DMS 273 treated with DMSO at 0.1 percent for 48 hours (cell line): ENCODE results near the gene NES.
A peak's percentile ranks its signal among the peaks of the same experiment; 100 is the strongest.
"Not testable (repeated sequence)": the region's sequence is repeated elsewhere in the genome, so short reads cannot be mapped to it uniquely, and the experiment has no call there.

ENCODE experiments used
- DNase-seq: peaks from one replicate; lab custom pipeline; 2025; lab: John Stamatoyannopoulos, UW

NES gene

DNA sequence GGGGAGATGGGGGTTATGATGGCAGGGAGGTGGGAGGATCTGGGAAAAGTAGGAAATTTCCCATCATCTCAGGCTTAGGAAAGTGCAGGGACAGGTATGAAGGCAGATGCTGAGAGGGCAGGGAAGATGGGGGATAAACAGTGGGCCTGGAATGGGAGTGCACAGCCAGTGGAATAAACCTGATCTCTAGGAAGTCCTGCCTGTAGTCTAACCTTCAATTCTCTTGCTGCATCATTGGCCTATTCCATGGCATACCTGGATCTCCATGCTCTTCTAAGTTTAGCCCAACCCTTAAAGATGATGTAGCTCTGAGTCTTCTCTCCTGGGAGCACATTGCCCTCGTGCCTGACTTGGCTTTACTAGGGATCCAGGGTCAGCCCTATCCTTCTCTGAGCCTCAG, 32.6 kb downstream of the NES start:
- DNase-seq, result no peak

DNA sequence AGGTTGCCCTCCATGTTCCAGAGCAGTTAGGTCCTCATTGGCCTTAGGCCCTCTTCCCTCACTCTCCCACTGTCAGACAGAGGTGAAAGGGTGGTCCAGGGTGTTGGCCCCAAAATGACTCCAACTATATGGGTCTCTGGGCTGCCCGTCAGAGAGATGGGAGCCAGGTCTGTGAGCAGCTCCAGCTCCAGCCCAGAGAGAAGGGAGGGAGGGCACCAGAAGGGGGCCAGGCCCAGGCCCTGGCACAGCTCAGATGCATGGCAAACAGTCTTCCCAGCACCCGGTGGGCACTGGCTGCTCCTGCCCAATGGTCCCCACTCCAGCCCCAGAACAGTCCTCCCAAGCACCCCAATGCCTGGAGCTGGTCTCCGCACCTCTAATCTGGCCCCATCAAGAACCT, 33.1 kb downstream of the NES start:
- DNase-seq, result no peak

DNA sequence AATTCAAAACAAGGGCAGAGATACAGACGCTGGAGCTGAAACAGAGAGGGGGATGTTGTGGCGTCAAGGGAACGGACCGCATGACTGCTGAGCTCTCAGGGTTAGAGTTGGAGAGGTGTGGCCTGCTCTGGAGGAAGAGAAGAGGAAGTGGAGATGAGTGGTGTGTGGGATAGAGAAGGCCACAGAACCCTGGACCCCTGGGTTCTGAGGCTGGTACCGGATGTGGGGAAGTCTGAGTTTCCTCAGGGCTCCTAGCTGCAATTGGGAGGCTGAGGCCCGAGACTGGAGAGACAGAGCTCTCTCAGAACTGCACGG, 33.5 kb downstream of the NES start:
- no peak for DNase-seq

DNA sequence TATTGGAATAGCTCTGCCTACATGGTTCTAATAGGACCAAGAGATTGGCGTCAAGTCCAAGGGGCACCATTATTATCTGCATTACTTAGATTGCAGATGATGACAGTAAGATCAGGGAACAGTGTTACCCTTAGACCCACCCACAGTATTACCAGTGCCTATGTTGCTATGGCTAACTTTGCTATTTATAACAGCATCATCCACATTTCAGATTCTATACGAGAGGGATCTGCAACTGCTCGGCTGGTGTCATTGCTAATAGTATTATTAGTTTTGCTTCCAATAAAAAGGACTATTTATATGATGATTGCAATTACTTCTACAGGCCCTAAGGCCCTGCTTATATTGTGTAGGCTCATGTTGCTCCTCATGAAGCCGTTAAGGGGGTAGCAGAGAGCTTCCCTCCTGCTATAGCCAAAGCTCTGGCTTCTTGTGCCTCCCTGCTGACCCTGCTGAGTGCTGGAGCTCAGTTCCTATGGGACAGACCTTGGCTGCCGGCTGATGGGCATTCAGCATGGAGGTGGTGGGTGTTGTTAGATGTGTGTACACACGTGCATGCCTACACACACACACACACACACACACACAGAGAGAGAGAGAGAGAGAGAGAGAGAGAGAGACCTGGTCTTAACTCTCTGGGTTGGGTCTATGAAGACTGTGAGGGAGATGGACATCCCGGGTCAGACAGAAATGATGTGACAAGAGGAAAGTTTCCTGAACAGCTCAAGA, 34.0 kb downstream of the NES start:
- no peak for DNase-seq

DNA sequence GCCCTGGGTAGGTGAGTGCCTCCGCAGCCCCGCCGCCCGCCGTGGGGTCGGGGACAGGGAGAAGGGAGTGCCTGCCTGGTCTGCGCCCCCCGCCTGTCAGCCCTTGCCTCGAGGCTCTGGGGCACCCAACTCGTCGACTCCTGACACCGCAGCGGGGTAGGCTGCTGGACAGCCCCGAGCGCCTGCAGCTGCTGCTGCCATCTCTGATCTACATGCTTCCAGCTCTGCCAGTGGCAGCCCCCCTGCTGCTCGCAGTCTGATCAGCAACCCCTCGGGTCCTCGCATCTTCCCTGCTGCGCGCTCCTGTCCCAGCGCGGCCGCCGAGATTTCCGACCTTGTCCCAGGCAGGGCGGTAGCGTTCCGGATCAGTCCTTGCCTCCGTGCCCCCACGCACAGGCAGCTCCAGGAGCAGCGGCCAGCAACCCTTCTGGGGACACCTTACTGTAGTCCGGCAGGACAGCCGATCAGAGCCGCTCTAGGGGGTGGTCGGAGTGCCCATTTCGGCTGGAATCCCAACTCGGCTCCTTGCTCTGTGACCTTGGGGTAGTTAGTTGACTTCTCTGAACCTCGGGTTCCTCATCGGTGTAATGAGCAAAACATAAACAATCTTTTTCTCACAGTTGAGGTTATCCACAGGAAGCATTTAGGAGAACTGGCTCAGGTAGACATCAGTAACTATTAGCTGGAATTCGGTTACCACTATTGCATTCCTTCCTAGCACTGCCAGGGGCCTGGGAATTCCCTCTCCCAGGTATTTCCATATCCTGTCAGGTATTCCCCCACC, 34.8 kb downstream of the NES start:
- no peak for DNase-seq

DNA sequence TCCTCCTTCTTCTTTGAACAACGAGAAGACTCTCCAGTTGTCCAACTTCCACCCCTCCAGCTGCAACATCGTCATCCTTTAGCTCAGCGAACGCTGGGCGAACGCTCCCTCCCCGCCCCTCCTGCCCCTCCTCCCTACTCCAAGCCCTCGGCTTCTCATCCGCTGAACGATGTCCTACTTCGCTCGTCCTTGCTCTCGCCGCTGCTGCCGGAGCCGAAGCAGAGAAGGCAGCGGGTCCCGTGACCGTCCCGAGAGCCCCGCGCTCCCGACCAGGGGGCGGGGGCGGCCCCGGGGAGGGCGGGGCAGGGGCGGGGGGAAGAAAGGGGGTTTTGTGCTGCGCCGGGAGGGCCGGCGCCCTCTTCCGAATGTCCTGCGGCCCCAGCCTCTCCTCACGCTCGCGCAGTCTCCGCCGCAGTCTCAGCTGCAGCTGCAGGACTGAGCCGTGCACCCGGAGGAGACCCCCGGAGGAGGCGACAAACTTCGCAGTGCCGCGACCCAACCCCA, 35.4 kb downstream of the NES start, which contains the start of gene BCAN:
Gene BCAN, plus strand, starts transcription at position 357 of the 504 bp plus-strand sequence. CDS start 3,938 bp downstream, outside the sequence.
- no peak for DNase-seq

DNA sequence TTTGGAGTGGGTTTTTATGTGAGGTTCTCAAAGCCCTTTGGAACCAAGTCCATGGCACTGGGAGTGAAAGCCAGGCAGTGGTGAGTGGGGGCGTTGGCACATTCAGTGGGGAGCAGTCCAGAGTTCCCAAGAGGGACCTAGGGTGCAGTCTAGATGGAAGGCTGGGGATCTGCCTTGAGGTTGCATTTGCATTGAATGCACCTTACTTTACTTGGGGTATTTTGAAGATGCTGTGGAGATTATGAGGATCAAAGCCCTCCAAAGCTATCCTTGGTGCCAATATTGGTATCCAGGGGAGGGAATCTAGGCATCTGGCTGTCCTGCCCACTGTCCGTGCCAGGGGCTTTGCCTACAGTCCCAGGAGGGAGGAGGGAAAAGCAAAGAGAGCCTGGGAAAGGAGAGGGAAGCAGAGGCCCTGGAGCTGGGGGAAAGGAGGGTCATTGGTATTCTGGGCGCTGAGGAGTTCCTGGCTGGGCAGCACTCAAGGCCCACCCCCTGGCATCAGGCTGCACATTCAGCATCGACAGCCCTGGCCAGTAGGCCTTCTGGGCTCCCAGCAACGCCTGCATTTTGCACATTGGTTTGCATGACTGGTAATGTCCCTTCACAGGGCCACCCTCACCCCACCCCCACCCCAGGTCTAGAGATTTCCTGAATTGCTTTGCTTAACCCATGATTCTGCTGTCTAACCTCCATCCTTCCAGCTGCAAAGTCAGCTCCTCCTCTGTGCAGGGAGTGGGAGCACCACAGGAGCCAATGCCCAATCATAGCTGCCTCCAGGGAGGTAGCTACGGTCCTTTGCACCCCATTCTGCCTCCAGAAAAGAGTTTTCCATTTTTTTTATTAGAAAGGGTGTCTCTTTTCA, 36.1 kb downstream of the NES start:
- no peak for DNase-seq

DNA sequence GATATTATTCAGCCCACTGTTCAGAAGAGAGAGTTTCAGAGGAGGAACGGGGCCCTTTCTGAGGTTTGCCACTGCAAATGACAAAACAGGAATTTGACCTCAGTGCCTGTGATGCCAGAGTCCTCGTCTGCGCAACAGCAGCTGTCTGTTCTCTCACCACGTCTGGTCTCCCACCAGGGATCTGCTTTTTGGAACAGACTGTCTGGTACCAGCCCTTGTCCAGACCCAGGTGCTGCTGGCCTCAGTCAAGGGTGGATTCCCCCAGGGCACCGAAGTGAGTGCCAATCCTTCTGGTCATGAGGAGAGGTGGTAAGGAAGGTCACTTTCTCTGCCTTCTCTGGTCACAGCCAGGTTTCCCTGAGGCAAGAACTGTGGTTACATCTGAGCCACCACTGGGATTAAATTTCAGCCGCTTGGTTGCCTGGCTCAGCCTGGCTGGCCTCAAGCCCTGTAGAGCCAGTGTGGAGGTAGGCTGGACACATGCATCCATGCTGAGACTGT, 37.6 kb downstream of the NES start:
- DNase-seq, result no peak

DNA sequence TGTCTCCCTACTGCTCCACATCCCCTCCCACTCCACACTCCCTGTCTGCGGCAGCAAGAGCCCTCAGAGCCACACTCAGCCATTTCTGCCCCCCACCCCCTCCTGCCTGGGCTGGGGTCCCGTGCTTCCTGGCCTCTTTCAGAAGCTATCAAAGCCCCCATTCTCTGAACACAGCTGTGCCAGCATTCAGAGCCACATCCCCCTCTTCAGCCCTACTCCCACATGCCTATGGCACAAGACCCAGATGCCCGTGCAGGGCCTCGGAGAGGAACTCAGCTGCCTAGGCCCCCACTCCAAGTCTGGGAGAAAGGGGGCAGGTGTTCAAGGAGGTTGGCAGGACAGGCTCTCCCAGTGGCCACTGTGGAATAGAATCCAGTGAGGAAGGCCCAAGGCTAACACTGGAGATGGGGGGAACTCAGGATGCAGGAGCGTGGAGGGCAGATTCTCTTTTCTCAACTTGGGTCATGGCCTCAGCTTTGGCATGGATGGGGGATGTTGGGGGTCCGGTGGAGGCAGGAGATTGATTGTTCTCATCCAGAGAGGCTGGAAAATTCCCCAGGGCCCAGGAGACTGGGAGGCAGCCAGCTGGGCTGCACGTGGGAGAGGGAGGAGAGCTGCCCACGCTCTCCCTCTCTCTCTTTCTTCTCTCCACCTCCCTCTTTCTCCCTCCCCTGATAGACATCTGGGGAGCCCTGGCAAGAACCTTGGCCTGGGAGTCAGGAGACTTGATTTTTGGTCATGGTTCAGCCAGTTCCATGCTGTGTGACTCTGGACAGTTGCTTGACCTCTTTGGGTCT, 38.8 kb downstream of the NES start:
- DNase-seq, result no peak

DNA sequence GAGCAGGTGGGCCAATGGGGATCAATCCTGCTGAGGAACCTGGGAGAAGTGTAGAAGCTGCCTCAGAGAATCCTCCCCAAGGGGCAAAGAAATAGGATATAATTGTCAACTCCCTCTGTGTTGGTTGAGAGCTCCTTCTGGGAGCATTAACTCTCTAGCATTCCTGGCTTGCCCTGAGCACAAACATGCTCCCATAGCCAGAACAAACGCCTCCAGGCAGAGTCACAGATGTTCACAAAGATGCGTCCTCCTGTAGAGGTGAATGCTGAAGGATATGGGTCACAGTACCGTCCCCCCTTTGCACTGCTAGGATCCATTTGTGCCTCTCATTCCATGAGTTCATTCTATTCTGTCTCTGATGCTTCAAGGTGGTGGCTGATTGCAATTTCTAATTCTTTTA, 44.9 kb downstream of the NES start:
- no peak for DNase-seq

DNA sequence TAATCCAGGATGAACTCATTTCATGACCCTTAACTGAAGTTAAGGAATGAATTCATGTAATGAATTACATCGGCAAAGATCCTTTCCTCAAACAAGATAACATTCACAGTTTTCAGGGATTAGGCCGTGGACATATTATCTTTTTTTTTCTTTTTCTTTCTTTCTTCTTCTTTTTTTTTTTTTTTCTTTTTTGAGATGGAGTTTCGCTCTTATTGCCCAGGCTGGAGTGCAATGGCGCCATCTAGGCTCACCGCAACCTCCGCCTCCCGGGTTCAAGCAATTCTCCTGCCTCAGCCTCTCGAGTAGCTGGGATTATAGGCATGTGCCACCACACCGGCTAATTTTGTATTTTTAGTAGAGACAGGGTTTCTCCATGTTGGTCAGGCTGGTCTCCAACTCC, 46.1 kb downstream of the NES start:
- DNase-seq, result not testable (repeated sequence)

DNA sequence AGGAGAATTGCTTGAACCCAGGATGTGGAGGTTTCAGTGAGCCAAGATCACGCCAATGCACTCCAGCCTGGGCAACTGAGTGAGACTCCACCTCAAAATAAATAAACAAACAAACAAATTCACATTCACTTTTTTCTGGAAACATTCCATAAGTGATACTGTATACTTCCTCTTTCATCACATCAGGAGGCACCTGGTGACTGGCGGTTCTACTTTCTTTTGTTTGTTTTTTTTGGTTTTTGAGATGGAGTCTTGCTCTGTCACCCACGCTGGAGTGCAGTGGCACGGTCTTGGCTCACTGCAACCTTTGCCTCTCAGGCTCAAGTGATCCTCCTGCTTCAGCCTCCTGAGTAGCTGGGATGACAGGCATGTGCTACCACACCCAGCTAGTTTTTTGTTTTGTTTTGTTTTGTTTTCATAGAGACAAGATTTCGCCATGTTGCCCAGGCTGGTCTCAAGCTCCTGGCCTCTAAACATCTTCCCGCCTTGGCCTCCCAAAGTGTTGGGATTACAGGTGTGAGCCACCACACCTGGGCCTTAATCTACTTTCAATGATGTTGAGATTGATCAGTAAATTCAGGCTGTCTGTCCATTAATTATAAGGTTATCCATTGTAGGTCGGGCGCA, 47.3 kb downstream of the NES start:
- DNase-seq, result no peak

DNA sequence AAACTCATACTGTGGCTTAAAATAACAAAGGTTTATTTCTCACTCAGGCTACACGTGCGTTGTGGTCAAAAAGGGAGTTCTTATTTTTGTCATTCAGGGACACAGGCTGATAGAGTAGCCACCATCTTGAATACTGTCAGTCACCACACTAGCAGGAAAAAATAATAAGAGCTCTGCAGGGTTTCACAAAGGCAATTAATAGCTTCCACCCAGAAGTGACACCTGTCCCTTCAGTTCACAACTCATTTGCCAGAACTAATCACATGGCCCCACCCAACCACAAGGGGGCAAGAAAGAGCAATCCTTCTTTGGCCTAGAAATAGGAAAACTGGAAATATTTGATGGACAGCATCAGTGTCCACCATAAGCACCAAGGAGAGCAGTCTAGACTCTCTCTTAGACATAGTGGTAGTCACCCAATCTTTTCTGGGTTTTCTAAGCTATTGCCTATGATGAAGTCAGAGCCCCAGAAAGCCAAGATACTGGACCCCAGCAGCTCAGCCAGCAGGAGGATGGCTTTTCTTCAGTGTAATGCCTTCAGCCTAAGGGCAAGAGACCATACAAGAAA, 49.8 kb downstream of the NES start:
- DNase-seq, result no peak

DNA sequence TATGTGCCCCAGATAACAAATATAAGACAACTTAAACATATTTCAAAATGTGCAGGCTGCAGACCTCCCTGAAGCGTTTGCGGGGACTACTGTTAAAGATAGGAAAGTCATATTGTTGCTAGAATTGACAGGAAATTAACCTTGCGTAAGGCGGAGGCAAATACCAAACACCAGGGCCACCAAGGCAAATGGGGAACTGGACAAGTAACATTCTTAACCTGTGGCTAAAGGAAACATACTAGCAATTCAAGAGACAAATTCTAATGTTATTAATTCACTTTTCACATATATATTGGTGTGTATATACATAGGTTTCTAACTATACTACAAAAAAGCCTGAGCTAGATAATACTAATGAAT, 51.1 kb downstream of the NES start:
- DNase-seq, result no peak

DNA sequence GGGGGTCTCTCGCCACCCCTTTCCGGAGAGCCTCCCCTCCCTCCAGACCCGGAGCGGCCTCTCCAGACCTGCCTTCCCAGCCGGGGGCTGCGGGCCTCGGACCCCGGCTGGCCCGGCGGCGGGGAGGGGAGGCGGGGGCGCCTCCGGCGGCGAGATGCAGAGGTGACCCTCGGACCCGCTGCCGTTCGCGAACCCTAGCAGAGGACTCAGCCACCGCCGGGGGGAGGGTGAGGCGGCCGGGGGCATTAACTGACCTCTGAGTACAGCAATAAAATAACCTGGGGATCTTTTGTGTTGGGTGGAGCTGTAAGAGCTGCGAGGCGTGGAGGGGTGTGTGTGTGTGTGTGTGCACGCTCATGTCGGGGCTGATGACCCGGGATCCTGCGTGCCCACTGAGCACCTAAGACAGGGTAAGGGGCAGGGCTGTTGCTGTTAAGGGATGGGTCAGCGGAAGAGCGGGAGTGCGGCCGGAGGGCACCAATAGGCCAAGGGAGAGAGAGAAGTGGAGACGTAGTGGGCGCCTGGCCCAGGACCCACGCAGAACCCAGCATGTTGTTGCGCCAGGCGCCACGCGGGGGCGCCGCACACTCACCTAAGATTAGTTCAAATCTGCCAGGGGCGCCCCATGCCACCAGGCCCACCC, 51.6 kb downstream of the NES start:
- no peak for DNase-seq

DNA sequence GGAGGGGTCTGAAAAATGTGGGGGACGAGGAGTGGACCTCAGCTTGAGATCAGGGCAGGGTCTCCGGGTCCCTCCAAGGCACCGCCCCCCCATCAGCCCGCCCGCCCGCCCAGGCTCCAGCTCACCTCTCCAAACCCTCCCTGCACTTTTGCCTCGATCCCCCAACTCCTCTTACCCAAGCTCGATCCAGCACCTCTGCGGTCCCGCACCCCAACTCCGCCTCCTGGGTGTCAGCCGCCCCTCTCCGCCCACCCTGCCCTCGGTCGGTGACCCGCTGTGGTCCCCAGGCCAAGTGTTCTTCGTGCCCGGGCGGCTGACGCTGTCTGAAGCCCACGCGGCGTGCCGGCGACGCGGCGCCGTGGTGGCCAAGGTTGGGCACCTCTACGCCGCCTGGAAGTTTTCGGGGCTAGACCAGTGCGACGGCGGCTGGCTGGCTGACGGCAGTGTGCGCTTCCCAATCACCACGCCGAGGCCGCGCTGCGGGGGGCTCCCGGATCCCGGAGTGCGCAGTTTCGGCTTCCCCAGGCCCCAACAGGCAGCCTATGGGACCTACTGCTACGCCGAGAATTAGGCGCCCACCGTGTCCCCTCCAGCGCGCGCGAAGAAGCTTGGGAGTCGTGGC, 52.3 kb downstream of the NES start:
- DNase-seq, result no peak

DNA sequence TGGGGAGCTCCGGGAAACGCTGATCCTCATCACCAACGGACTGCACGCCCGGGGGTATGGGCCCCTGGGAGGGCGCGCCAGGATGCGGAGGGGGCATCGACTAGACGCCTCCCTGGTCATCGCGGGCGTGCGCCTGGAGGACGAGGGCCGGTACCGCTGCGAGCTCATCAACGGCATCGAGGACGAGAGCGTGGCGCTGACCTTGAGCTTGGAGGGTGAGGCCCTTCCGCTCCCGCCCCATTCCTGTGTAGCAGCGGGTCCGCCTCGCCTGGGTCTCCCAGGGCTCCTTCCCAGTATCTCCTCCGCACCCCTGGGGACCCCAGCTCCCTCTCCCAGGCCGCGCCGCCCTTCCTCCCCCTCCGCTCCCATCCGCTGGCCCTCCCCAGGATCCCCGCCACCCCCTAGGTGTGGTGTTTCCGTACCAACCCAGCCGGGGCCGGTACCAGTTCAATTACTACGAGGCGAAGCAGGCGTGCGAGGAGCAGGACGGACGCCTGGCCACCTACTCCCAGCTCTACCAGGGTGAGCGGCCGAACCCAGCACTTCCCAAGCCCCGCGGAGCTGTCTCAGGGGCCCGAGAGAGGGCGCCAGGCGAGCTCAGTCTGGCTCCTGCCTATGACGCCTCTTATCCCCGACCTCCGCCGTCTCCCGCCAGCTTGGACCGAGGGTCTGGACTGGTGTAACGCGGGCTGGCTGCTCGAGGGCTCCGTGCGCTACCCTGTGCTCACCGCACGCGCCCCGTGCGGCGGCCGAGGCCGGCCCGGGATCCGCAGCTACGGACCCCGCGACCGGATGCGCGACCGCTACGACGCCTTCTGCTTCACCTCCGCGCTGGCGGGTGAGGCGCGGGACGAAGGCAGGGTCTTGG, 53.0 kb downstream of the NES start:
- DNase-seq, result peak; percentile 16

DNA sequence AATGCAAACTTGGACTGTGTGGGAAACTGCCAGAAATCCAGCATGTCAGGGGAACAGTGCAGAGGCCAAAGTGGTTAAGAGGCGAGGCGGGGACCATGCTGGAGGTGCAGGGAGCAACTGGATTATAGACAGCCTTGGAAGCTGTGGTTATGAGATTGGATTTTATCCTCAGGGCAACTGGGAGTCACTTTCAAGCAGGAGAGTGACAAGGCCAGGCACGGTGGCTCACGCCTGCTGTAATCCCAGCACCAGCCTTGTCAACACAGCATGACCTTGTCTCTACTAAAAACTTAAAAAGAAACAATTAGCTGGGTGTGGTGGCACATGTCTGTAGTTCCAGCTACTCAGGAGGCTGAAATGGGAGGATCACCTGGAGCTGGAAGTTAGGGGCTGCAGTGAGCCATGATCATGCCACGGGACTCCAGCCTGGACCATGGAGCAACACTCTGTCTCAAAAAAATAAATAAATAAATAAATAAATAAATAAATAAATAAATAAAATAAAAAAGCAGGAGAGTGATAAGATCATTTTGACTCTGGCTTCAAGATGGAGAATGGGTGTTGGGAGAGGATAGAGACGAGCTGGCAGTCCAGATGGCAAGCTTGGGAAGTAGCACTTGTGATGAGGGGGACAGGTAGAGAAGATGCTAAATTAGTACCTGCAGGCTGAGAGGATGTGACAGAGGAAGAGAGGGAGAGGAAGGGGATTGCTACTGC, 54.5 kb downstream of the NES start:
- DNase-seq, result no peak
